Thymus (tissue), 11 donors: Measurements from ENCODE around the gene DUSP15. TPM values are rescaled to one million over a fixed set of nuclear protein-coding genes. Genes with fewer than 3 reads are reported as not detected.

Experiments used
- DNase-seq, 9 donors: peaks; one replicate each; pipeline ENCODE4 v3.0.0-alpha.2; 2013; ENCODE audit warnings: low spot score in 9 of 9, low read depth in 6 of 9, missing footprints in 1 of 9
- H3K27ac ChIP-seq, 2 donors: one replicate each; pipeline ENCODE4 v1.5.1; 2013; ENCODE audit warnings: control low read depth in 1 of 2, low read depth in 1 of 2, low read length in 1 of 2, mild to moderate bottlenecking in 1 of 2, moderate library complexity in 1 of 2
- H3K27me3 ChIP-seq, 2 donors: one replicate each; pipeline ENCODE4 v1.5.1; 2013; ENCODE audit warnings: low read length in 1 of 2; ENCODE audit not compliant: control insufficient read depth in 2 of 2, insufficient read depth in 1 of 2
- H3K36me3 ChIP-seq, 2 donors: one replicate each; pipeline ENCODE4 v1.5.1; 2013; ENCODE audit warnings: low read length in 1 of 2, mild to moderate bottlenecking in 1 of 2, moderate library complexity in 1 of 2; ENCODE audit not compliant: control insufficient read depth in 2 of 2, insufficient read depth in 2 of 2
- H3K4me1 ChIP-seq, 2 donors: one replicate each; pipeline ENCODE4 v1.5.1; 2013; ENCODE audit warnings: low read length in 2 of 2; ENCODE audit not compliant: control insufficient read depth in 2 of 2, insufficient read depth in 2 of 2
- H3K4me3 ChIP-seq, 2 donors: one replicate each; pipeline ENCODE4 v1.5.1; 2013; ENCODE audit warnings: low read length in 2 of 2, control low read depth in 1 of 2, mild to moderate bottlenecking in 1 of 2
- H3K9me3 ChIP-seq, 2 donors: one replicate each; pipeline ENCODE4 v1.5.1; 2013; ENCODE audit warnings: low read length in 1 of 2, mild to moderate bottlenecking in 1 of 2; ENCODE audit not compliant: control insufficient read depth in 2 of 2, insufficient read depth in 1 of 2
- WGBS: extraction: QIAGEN DNeasy Blood & Tissue Kit; methylation state at CpG from one replicate; pipeline ENCODE4 v1.1.7; 2013; 5-methylcytosine and 5-hydroxymethylcytosine counted together
- polyA plus RNA-seq: library from polyadenylated mRNA; stranded (reverse); fragments of 200-250 nt; gene quantifications from one replicate; pipeline ENCODE4 v1.2.3, GENCODE V29; 2013
- total RNA-seq: library from RNA; stranded (reverse); fragments of 120-200 nt; gene quantifications from one replicate; pipeline ENCODE4 v1.2.4, GENCODE V29; 2013
- donor health status: healthy.

Gene DUSP15
- total and polyA plus RNA-seq, 2 donors, result 0.76 to 1.6 TPM

- no peaks in the 10 kb centered on the region for H3K27me3 ChIP-seq
Measured at GRCh38 chr20:31836853-31837608, 33.3 kb downstream of the DUSP15 start.

GRCh38 chr20:31835977-31836852 is 34.1 kb downstream of the DUSP15 start:
- no peak for DNase-seq
- H3K9me3 ChIP-seq, result no peaks in the 10 kb centered on the region
- peaks cover 0 to 3% of the 10 kb centered on the region in 2 donors for H3K4me1 ChIP-seq
- H3K36me3 ChIP-seq, result no peaks in the 10 kb centered on the region
- no peaks in the 10 kb centered on the region for H3K27me3 ChIP-seq
- 14% methylated on average over 14 of the region's 14 CpGs for WGBS
- no peak overlapping the region for H3K4me3 ChIP-seq
- H3K27ac ChIP-seq, result no peak overlapping the region

More at GRCh38 chr20:31836853-31837608, 33.3 kb downstream of the DUSP15 start:
- Histone ChIP-seq H3K9me3 (no peaks in the 10 kb centered on the region), H3K4me1 (peaks cover 0 to 3% of the 10 kb centered on the region in 2 donors), H3K36me3 (no peaks in the 10 kb centered on the region), H3K4me3 (no peak overlapping the region), H3K27ac (no peak overlapping the region)
- no peak for DNase-seq
- 88% methylated on average over 5 of the region's 5 CpGs for WGBS

GRCh38 chr20:31835554-31835953 is 34.8 kb downstream of the DUSP15 start:
- no peak for DNase-seq
- Histone ChIP-seq H3K27ac (no peak overlapping the region), H3K27me3 (no peaks in the 10 kb centered on the region), H3K9me3 (no peaks in the 10 kb centered on the region), H3K4me1 (peaks cover 0 to 3% of the 10 kb centered on the region in 2 donors), H3K36me3 (no peaks in the 10 kb centered on the region), H3K4me3 (no peak overlapping the region)
- 74% methylated on average over 9 of the region's 9 CpGs for whole genome bisulfite sequencing

GRCh38 chr20:31833931-31834521 is 36.3 kb downstream of the DUSP15 start:
- H3K9me3 ChIP-seq, result no peaks in the 10 kb centered on the region
- H3K36me3 ChIP-seq, result no peaks in the 10 kb centered on the region
- 91% methylated on average over 20 of the region's 20 CpGs for WGBS
- peaks cover 0 to 3% of the 10 kb centered on the region in 2 donors for H3K4me1 ChIP-seq
- H3K27me3 ChIP-seq, result no peaks in the 10 kb centered on the region
- H3K27ac ChIP-seq, result no peak overlapping the region
- H3K4me3 ChIP-seq, result no peak overlapping the region
- DNase-seq, result no peak

DNA sequence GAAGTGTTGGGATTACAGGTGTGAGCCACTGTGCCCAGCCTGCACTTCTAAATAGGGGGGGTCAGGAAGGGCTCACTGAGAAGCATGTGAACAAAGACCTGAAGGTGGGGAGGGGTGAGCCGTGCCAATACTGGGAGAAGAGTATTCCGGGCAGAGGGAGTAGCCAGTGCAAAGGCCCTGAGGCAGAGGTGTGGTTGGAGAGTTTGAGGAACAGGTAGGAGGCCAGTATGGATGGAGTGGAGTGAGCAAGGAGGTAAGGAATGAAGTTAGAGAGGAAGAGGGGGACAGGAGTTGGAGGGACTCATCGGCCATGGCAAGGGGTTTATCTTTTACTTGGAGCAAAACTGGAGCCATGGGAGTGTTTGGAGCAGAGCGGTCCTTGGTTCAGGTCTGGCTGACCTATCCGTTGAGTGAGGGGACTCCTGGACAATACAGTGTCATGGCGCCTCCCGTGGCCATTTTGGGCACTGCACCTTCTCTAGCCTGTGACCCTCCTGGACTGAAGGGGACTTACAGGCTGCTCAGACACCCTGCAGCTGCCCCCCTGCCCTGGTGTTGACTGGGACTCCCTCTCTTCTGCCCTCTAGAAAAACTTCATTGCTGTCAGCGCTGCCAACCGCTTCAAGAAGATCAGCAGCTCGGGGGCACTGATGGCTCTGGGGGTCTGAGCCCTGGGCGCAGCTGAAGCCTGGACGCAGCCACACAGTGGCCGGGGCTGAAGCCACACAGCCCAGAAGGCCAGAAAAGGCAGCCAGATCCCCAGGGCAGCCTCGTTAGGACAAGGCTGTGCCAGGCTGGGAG is 37.0 kb downstream of the DUSP15 start:
- Histone ChIP-seq H3K36me3 (no peaks in the 10 kb centered on the region), H3K27ac (no peak overlapping the region), H3K4me3 (no peak overlapping the region), H3K4me1 (peaks cover 0 to 3% of the 10 kb centered on the region in 2 donors), H3K27me3 (no peaks in the 10 kb centered on the region), H3K9me3 (no peaks in the 10 kb centered on the region)
- peak in 4 of 9 donors; percentile 22 to 39 (median 33) for DNase-seq
- 79% methylated on average over 14 of the region's 14 CpGs for WGBS

GRCh38 chr20:31831771-31832306 is 38.5 kb downstream of the DUSP15 start:
- no peaks in the 10 kb centered on the region for H3K27me3 ChIP-seq
- peaks cover 0 to 3% of the 10 kb centered on the region in 2 donors for H3K4me1 ChIP-seq
- no peak overlapping the region for H3K27ac ChIP-seq
- no peak for DNase-seq
- H3K4me3 ChIP-seq, result no peak overlapping the region
- H3K36me3 ChIP-seq, result no peaks in the 10 kb centered on the region
- no peaks in the 10 kb centered on the region for H3K9me3 ChIP-seq
- WGBS, result 96% methylated on average over 17 of the region's 17 CpGs

DNA sequence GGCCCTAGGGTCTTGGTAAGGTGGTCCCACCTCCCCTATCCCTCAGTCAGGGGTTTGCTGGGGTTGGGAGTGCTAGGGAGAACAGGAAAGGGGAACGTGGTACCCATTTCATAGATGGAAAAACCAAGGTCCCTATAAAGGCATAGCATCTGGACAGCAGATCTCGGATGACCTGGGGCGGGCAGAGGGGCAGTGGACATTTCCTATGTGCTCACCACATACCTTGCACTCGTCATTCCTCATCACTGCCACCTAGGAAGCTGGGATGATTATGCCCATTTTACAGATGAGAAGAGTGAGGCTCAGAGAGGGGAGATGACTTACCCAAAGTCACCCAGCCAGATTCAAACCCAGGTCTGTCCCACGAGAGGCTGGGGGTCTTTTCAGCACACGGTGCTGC is 39.1 kb downstream of the DUSP15 start:
- Histone ChIP-seq H3K36me3 (no peaks in the 10 kb centered on the region), H3K9me3 (no peaks in the 10 kb centered on the region), H3K4me3 (no peak overlapping the region), H3K27ac (no peak overlapping the region), H3K4me1 (peaks cover 0 to 3% of the 10 kb centered on the region in 2 donors), H3K27me3 (no peaks in the 10 kb centered on the region)
- 95% methylated on average over 6 of the region's 6 CpGs for WGBS
- DNase-seq, result no peak

- H3K27ac ChIP-seq, result no peak overlapping the region
- no peak overlapping the region for H3K4me3 ChIP-seq
- no peaks in the 10 kb centered on the region for H3K9me3 ChIP-seq
- DNase-seq, result no peak
- no peaks in the 10 kb centered on the region for H3K27me3 ChIP-seq
- H3K4me1 ChIP-seq, result no peaks in the 10 kb centered on the region
- WGBS, result 96% methylated on average over 8 of the region's 8 CpGs
- H3K36me3 ChIP-seq, result no peaks in the 10 kb centered on the region
Measured at GRCh38 chr20:31830406-31830981, 39.8 kb downstream of the DUSP15 start.
